SJCRH30 (cell line): Measurements from ENCODE around the gene CDC37. TPM values are rescaled to one million over a fixed set of nuclear protein-coding genes. Genes with fewer than 3 reads are reported as not detected.
"Not testable (repeated sequence)": the region's sequence is repeated elsewhere in the genome, so short reads cannot be mapped to it uniquely, and the experiment has no call there.

ENCODE experiments used
- DNase-seq, 2 experiments: peaks; one replicate each; pipeline ENCODE4 v3.0.0-alpha.2; 2015 to 2020
- H3K27ac ChIP-seq: fragments of 250-450 bp; sonication (Bioruptor Pico); 2 replicates; pipeline ENCODE4 v1.5.1; 2020; ENCODE audit warnings: mild to moderate bottlenecking, moderate library complexity
- H3K27me3 ChIP-seq: fragments of 250-450 bp; sonication (Bioruptor Pico); 2 replicates; pipeline ENCODE4 v1.5.1; 2020; ENCODE audit warnings: mild to moderate bottlenecking, moderate library complexity
- H3K36me3 ChIP-seq: fragments of 250-450 bp; sonication (Bioruptor Pico); 2 replicates; pipeline ENCODE4 v1.5.1; 2020; ENCODE audit warnings: mild to moderate bottlenecking, moderate library complexity
- H3K4me1 ChIP-seq: fragments of 250-450 bp; sonication (Bioruptor Pico); 2 replicates; pipeline ENCODE4 v1.5.1; 2020; ENCODE audit warnings: mild to moderate bottlenecking, moderate library complexity
- H3K4me3 ChIP-seq: fragments of 250-450 bp; sonication (Bioruptor Pico); 2 replicates; pipeline ENCODE4 v1.5.1; 2020; ENCODE audit warnings: mild to moderate bottlenecking, moderate library complexity
- H3K9me3 ChIP-seq: fragments of 250-450 bp; sonication (Bioruptor Pico); replicated peaks from 2 replicates; pipeline ENCODE4 v1.5.1; 2020; ENCODE audit warnings: mild to moderate bottlenecking, moderate library complexity
- total RNA-seq: library from RNA; depleted of rRNA; stranded (reverse); fragments of >200 nt; shearing (Covaris generic); gene quantifications from 2 replicates; pipeline ENCODE4 v1.2.3, GENCODE V29; 2014

Gene CDC37
- total RNA-seq, 1 experiment from 2014 or later = 130 TPM

GRCh38 chr19:10412257-10412977 is 9.1 kb upstream of the CDC37 start:
- no peak overlapping the region for H3K27ac ChIP-seq
- no peak for DNase-seq
- peaks cover 11% of the 10 kb centered on the region for H3K4me1 ChIP-seq
- H3K4me3 ChIP-seq = no peak overlapping the region
- H3K36me3 ChIP-seq = no peaks in the 10 kb centered on the region
- H3K9me3 ChIP-seq = no peaks in the 10 kb centered on the region
- H3K27me3 ChIP-seq = 0 out of 2 replicates have a peak, but pooled peaks cover 3% of the 10 kb centered on the region

GRCh38 chr19:10411224-10411623 is 7.9 kb upstream of the CDC37 start:
- not testable (repeated sequence) for H3K27ac ChIP-seq, H3K9me3 ChIP-seq, H3K36me3 ChIP-seq, DNase-seq, H3K4me3 ChIP-seq, H3K27me3 ChIP-seq
- H3K4me1 ChIP-seq = peaks cover 11% of the 10 kb centered on the region

GRCh38 chr19:10408511-10409283 is 5.4 kb upstream of the CDC37 start:
- H3K27me3 ChIP-seq = peaks cover 7% of the 10 kb centered on the region; the same call in 1 of the 2 replicates
- no peak overlapping the region for H3K27ac ChIP-seq
- no peaks in the 10 kb centered on the region for H3K36me3 ChIP-seq
- H3K4me3 ChIP-seq = no peak overlapping the region
- DNase-seq = no peak
- H3K4me1 ChIP-seq = peaks cover 11% of the 10 kb centered on the region
- no peaks in the 10 kb centered on the region for H3K9me3 ChIP-seq

DNA sequence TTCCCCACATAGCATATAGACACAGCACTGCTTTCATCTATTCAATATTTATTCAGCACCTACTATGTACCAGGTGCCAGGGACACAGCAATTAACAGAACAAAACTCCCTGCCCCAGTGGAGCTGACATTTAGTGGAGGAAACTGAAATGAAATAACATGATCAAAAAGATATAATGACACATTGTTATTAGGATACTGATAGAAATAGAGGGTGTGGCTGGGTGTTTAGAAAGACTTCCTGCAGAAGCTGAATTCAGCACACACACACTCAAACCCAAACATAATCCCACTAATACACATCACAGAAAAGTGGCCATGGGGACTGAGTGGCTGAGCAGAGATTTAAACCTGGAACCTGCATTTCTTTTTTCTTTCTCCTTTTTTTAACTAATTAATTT is 3.8 kb upstream of the CDC37 start:
- Histone ChIP-seq H3K4me3 (no peak overlapping the region), H3K27me3 (peaks cover 7% of the 10 kb centered on the region; the same call in 1 of the 2 replicates), H3K4me1 (peaks cover 6% of the 10 kb centered on the region), H3K36me3 (no peaks in the 10 kb centered on the region), H3K27ac (no peak overlapping the region), H3K9me3 (no peaks in the 10 kb centered on the region)
- no peak for DNase-seq

GRCh38 chr19:10406191-10406590 is 2.8 kb upstream of the CDC37 start:
- DNase-seq = no peak
- Histone ChIP-seq H3K9me3 (no peaks in the 10 kb centered on the region), H3K27me3 (peaks cover 7% of the 10 kb centered on the region; the same call in 1 of the 2 replicates), H3K27ac (no peak overlapping the region), H3K4me3 (no peak overlapping the region), H3K36me3 (no peaks in the 10 kb centered on the region), H3K4me1 (peaks cover 4% of the 10 kb centered on the region; the same call in 1 of the 2 replicates)

GRCh38 chr19:10404888-10405820 is 1.8 kb upstream of the CDC37 start:
- peak overlapping the region; percentile 82 for H3K4me3 ChIP-seq
- no peak for DNase-seq
- peaks cover 7% of the 10 kb centered on the region; the same call in 1 of the 2 replicates for H3K27me3 ChIP-seq
- H3K4me1 ChIP-seq = peaks cover 4% of the 10 kb centered on the region; the same call in 1 of the 2 replicates
- no peaks in the 10 kb centered on the region for H3K36me3 ChIP-seq
- H3K9me3 ChIP-seq = no peaks in the 10 kb centered on the region
- no peak overlapping the region for H3K27ac ChIP-seq

DNA sequence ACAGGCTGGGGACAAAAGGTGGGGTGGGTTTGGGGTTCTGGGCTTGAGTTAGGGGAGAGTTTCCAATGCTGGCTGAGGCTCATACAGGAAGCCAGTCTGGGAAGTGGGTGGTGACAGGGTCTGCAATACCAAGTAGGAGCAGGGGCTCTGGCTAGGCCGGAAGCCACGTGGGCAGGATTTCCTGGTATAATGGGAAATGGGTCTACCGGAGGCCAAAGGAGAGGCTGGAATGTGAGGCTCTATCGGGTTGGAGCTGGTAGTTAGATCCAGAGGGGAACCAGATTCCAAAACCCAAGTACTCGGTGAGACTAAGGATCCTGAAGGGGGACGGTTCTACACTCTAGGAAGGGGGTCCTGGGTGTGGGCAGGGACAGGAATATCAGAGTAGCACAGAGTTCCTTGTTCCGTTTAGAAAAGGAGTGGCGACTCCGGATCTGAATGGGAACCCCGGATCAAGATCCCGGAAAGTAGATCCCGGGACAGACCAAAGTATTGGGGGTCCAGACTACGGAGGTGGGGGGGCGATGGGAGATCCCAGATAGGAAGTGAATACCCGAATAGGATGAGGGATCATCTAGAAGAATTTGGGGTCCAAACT is 802 bp downstream of the CDC37 start:
- peaks cover 3% of the 10 kb centered on the region; the same call in 1 of the 2 replicates for H3K27me3 ChIP-seq
- peak overlapping the region; percentile 24; the same call in 1 of the 2 replicates for H3K27ac ChIP-seq
- peaks cover 6% of the 10 kb centered on the region; the same call in 1 of the 2 replicates for H3K36me3 ChIP-seq
- H3K4me3 ChIP-seq = peak overlapping the region; percentile 82
- DNase-seq = peak; percentile 55
- H3K4me1 ChIP-seq = no peaks in the 10 kb centered on the region
- no peaks in the 10 kb centered on the region for H3K9me3 ChIP-seq

DNA sequence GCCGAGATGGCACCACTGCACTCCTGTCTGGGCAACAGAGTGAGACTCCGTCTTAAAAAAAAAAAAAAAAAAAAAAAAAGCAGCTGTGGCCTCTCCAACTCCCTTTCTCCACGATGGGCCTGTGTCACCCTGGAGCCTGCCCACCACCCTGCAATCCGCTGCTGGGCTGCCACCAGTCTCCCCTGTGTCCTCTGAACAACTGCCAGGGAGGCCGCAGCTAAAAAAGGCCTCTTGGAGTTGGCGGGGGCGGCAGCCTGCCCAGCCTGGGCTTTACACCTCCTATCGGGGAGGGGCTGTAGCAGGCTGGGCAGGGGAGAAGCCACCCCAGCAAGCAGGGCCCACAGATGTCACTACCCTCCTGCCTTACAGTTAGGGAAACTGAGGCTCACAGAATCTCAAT is 3.5 kb downstream of the CDC37 start:
- no peaks in the 10 kb centered on the region for H3K27me3 ChIP-seq
- DNase-seq = no peak
- no peak overlapping the region for H3K27ac ChIP-seq
- H3K4me1 ChIP-seq = no peaks in the 10 kb centered on the region
- H3K4me3 ChIP-seq = no peak overlapping the region
- no peaks in the 10 kb centered on the region for H3K9me3 ChIP-seq
- H3K36me3 ChIP-seq = peaks cover 6% of the 10 kb centered on the region; the same call in 1 of the 2 replicates

- H3K36me3 ChIP-seq = peaks cover 12% of the 10 kb centered on the region
- H3K27ac ChIP-seq, H3K4me1 ChIP-seq, H3K9me3 ChIP-seq, H3K27me3 ChIP-seq, DNase-seq, H3K4me3 ChIP-seq: not testable (repeated sequence)
Observed at GRCh38 chr19:10399340-10399739, 4.0 kb downstream of the CDC37 start.

DNA sequence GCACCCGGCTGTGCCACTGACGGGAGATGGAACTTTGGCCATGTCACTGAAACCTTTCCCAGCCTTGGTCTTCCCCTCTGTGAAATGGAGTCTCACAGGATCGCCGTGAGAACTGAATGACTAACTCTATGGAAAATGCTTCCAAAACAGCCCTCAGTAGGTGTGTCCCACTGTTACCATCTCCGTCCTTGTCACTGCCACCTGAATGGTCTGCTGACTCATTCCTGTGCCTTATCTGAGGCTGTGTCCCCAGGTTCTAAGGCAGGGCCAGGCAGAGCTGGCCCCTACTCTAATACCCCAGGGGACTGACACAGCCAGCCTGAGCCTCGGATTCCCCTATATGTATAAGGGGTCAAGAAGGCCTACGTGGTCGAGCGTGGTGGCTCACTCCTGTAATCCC is 4.5 kb downstream of the CDC37 start:
- DNase-seq = no peak
- Histone ChIP-seq H3K27me3 (no peaks in the 10 kb centered on the region), H3K4me1 (no peaks in the 10 kb centered on the region)

GRCh38 chr19:10395917-10396316 is 7.4 kb downstream of the CDC37 start:
- DNase-seq = no peak
- Histone ChIP-seq H3K27me3 (no peaks in the 10 kb centered on the region), H3K27ac (no peak overlapping the region), H3K4me3 (no peak overlapping the region), H3K4me1 (no peaks in the 10 kb centered on the region), H3K9me3 (no peaks in the 10 kb centered on the region), H3K36me3 (peaks cover 21% of the 10 kb centered on the region)

More for the DNA sequence above, 4.5 kb downstream of the CDC37 start:
- no peaks in the 10 kb centered on the region for H3K9me3 ChIP-seq
- H3K36me3 ChIP-seq = peaks cover 14% of the 10 kb centered on the region
- no peak overlapping the region for H3K4me3 ChIP-seq
- H3K27ac ChIP-seq = no peak overlapping the region

- H3K27me3 ChIP-seq = no peaks in the 10 kb centered on the region
- no peaks in the 10 kb centered on the region for H3K9me3 ChIP-seq
- no peak overlapping the region for H3K4me3 ChIP-seq
- no peak overlapping the region for H3K27ac ChIP-seq
- H3K36me3 ChIP-seq = peaks cover 21% of the 10 kb centered on the region
- DNase-seq = no peak
- H3K4me1 ChIP-seq = no peaks in the 10 kb centered on the region
Observed at GRCh38 chr19:10395436-10395835, 7.9 kb downstream of the CDC37 start.

DNA sequence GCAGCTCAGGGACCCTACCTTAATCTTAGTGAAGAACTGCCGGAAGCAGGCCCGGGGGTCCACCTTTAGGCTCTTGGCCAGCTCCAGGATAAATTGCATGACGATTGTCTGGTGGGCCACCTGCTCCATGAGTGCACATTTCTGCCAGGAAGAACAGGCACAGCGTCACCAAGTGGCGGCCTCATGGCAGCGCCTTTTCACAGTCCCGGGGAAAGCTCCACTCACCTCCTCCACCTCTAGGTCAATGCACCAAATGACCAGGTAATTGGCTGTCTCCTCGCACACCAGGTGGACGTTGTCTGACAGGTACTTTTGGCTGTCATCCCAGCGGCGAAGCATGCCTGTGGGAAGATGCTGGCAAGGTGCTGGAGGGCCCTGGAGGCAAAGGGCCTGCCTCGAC is 8.3 kb downstream of the CDC37 start:
- Histone ChIP-seq H3K4me3 (no peak overlapping the region), H3K9me3 (no peaks in the 10 kb centered on the region), H3K27ac (no peak overlapping the region), H3K4me1 (no peaks in the 10 kb centered on the region), H3K36me3 (peaks cover 21% of the 10 kb centered on the region), H3K27me3 (no peaks in the 10 kb centered on the region)
- DNase-seq = no peak

DNA sequence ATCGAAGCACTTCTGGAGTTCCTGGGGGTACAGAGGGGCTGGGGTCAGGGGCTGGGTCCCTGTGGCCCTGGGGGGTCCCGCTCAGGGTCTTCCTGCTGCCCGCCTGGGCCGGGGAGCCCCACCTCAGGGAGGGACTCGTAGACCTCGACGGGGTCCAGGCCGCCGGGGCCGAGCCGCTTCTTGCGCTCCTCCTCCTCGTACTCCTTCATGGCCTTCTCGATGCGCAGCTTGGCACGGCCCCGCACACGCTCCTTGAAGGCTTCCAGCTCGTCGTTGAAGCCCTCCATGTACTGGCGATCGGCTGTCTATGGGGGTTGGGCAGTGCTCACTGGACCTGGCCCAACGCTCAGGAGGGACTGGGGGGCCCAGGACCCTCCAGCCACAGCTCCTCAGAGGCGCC is 10.2 kb downstream of the CDC37 start:
- H3K36me3 ChIP-seq = peaks cover 15% of the 10 kb centered on the region
- no peak overlapping the region for H3K27ac ChIP-seq
- H3K9me3 ChIP-seq = no peaks in the 10 kb centered on the region
- no peaks in the 10 kb centered on the region for H3K4me1 ChIP-seq
- no peak for DNase-seq
- H3K4me3 ChIP-seq = no peak overlapping the region
- H3K27me3 ChIP-seq = no peaks in the 10 kb centered on the region
